ENCODE data around the gene RAB11FIP2.

DNA sequence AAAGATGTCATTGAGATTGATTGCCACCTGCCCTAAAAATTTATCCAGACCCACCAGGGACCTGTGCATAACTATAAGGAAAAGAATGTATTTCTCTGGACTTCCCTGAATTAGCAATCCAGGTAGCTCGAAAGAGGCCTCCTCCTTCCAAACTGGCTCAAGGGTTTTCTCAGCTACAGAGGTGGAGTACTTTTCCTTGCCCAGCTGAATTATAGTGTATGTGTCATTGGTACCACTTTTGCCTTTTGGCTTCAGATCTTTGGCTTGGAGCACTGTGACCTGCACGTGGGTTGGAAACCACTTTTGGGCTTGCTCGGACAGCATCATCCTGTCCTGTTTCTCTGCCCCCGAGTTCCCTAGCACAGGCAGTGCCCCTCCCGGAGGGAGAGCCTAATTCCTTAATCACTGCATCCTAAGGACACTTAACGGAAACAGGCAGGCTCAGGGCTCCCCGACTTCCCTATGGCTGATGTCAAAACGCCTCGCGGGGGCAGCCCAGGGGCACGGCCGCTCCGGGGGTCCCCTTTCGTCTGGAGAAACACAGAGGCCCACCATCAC is 825 bp downstream of the RAB11FIP2 start:
- no peak for TF ChIP-seq EZH2 (IDR thresholded peaks at IDR 0.05; ENCODE audit: insufficient read depth, poor library complexity, severe bottlenecking)
- no peak for TF ChIP-seq EZH2phosphoT487 (IDR thresholded peaks at IDR 0.05; ENCODE audit: insufficient read depth, low read depth)

Measured in GM23248 (cell line).